Measurements from ENCODE around the gene FSIP1. TPM values are rescaled to one million over a fixed set of nuclear protein-coding genes. Genes with fewer than 3 reads are reported as not detected.

The FSIP1 gene
- total and polyA plus RNA-seq, 2 donors from 2014 or later = 0.75 to 2.4 TPM

- no peaks in the 10 kb centered on the region for H3K9me3 ChIP-seq (ENCODE audit: control insufficient read depth in 2 of 3, insufficient read depth in 1 of 3, low read length in 3 of 3)
- intact Hi-C loops (cut with DNase I) = no loop called here
- no peaks in the 10 kb centered on the region for H3K27me3 ChIP-seq (ENCODE audit: control insufficient read depth, insufficient read depth, low read length)
- no peaks in the 10 kb centered on the region for H3K4me1 ChIP-seq (ENCODE audit: control insufficient read depth in 2 of 3, insufficient read depth in 2 of 3, low read depth in 1 of 3, low read length in 3 of 3)
- no peaks in the 10 kb centered on the region for H3K36me3 ChIP-seq (ENCODE audit: control insufficient read depth in 2 of 3, insufficient read depth in 3 of 3, low read length in 3 of 3)
- no peak for FAIRE-seq
- no peak for DNase-seq
- no peak overlapping the region for H3K4me3 ChIP-seq (ENCODE audit: low read length in 3 of 3)
- no peak overlapping the region for H3K27ac ChIP-seq (ENCODE audit: low read depth in 2 of 2, low read length in 2 of 2)
- no peak for TF ChIP-seq CTCF (IDR thresholded peaks at IDR 0.05; ENCODE audit: borderline replicate concordance, extremely low read depth, insufficient read depth)
- no peak overlapping the region for H3K9ac ChIP-seq (ENCODE audit: low read length in 3 of 3)
Measured at GRCh38 chr15:39807791-39808190, 25.1 kb upstream of the FSIP1 start.

GRCh38 chr15:39804026-39804425, 21.4 kb upstream of the FSIP1 start:
- intact Hi-C loops (cut with DNase I) = no loop called here
- Histone ChIP-seq H3K36me3 (ENCODE audit: control insufficient read depth in 2 of 3, insufficient read depth in 3 of 3, low read length in 3 of 3) (peaks cover 0 to 2% (median 0%) of the 10 kb centered on the region in 3 donors), H3K4me3 (ENCODE audit: low read length in 3 of 3) (no peak overlapping the region), H3K9me3 (ENCODE audit: control insufficient read depth in 2 of 3, insufficient read depth in 1 of 3, low read length in 3 of 3) (no peaks in the 10 kb centered on the region), H3K27me3 (ENCODE audit: control insufficient read depth, insufficient read depth, low read length) (no peaks in the 10 kb centered on the region), H3K27ac (ENCODE audit: low read depth in 2 of 2, low read length in 2 of 2) (no peak overlapping the region), H3K9ac (ENCODE audit: low read length in 3 of 3) (no peak overlapping the region), H3K4me1 (ENCODE audit: control insufficient read depth in 2 of 3, insufficient read depth in 2 of 3, low read depth in 1 of 3, low read length in 3 of 3) (no peaks in the 10 kb centered on the region)
- FAIRE-seq (no peak), DNase-seq (no peak)
- TF ChIP-seq CTCF (IDR thresholded peaks at IDR 0.05; ENCODE audit: borderline replicate concordance, extremely low read depth, insufficient read depth) = no peak

GRCh38 chr15:39803016-39803415, 20.4 kb upstream of the FSIP1 start:
- no peak overlapping the region for H3K27ac ChIP-seq (ENCODE audit: low read depth in 2 of 2, low read length in 2 of 2)
- FAIRE-seq = no peak
- no peaks in the 10 kb centered on the region for H3K4me1 ChIP-seq (ENCODE audit: control insufficient read depth in 2 of 3, insufficient read depth in 2 of 3, low read depth in 1 of 3, low read length in 3 of 3)
- no peak for TF ChIP-seq CTCF (IDR thresholded peaks at IDR 0.05; ENCODE audit: borderline replicate concordance, extremely low read depth, insufficient read depth)
- no peak overlapping the region for H3K9ac ChIP-seq (ENCODE audit: low read length in 3 of 3)
- intact Hi-C loops (cut with DNase I) = no loop called here
- no peak for DNase-seq
- H3K4me3 ChIP-seq (ENCODE audit: low read length in 3 of 3) = no peak overlapping the region
- H3K9me3 ChIP-seq (ENCODE audit: control insufficient read depth in 2 of 3, insufficient read depth in 1 of 3, low read length in 3 of 3) = no peaks in the 10 kb centered on the region
- peaks cover 0 to 2% (median 0%) of the 10 kb centered on the region in 3 donors for H3K36me3 ChIP-seq (ENCODE audit: control insufficient read depth in 2 of 3, insufficient read depth in 3 of 3, low read length in 3 of 3)
- no peaks in the 10 kb centered on the region for H3K27me3 ChIP-seq (ENCODE audit: control insufficient read depth, insufficient read depth, low read length)

- TF ChIP-seq CTCF (IDR thresholded peaks at IDR 0.05; ENCODE audit: borderline replicate concordance, extremely low read depth, insufficient read depth) = peak; percentile 52
- no peaks in the 10 kb centered on the region for H3K4me1 ChIP-seq (ENCODE audit: control insufficient read depth in 2 of 3, insufficient read depth in 2 of 3, low read depth in 1 of 3, low read length in 3 of 3)
- intact Hi-C loops (cut with DNase I) = no loop called here
- no peak for DNase-seq
- H3K9me3 ChIP-seq (ENCODE audit: control insufficient read depth in 2 of 3, insufficient read depth in 1 of 3, low read length in 3 of 3) = no peaks in the 10 kb centered on the region
- no peak overlapping the region for H3K9ac ChIP-seq (ENCODE audit: low read length in 3 of 3)
- FAIRE-seq = no peak
- H3K4me3 ChIP-seq (ENCODE audit: low read length in 3 of 3) = no peak overlapping the region
- peaks cover 0 to 2% (median 0%) of the 10 kb centered on the region in 3 donors for H3K36me3 ChIP-seq (ENCODE audit: control insufficient read depth in 2 of 3, insufficient read depth in 3 of 3, low read length in 3 of 3)
- no peak overlapping the region for H3K27ac ChIP-seq (ENCODE audit: low read depth in 2 of 2, low read length in 2 of 2)
- H3K27me3 ChIP-seq (ENCODE audit: control insufficient read depth, insufficient read depth, low read length) = no peaks in the 10 kb centered on the region
Measured at GRCh38 chr15:39801641-39802309, 19.1 kb upstream of the FSIP1 start.
